C4-2B (cell line): ENCODE measurements around the gene TLR4.

ENCODE experiments used
- CTCF ChIP-seq: fragments of 450-650 bp; conservative IDR thresholded peaks from 2 replicates; pipeline ENCODE4 v1.5.1; 2017; ENCODE audit warnings: mild to moderate bottlenecking
- ZFX ChIP-seq: fragments of 450-650 bp; IDR thresholded peaks from 2 replicates; pipeline ENCODE4 v1.6.1; 2017

- no peak for TF ChIP-seq CTCF
- TF ChIP-seq ZFX = no peak
Measured at GRCh38 chr9:117696154-117696553, 8.0 kb upstream of the TLR4 start.
